GOT3 (cell line): Measurements from ENCODE around the gene NCS1.

Source experiments
- DNase-seq: peaks from one replicate; lab custom pipeline; 2025; ENCODE audit warnings: mixed read lengths; lab: John Stamatoyannopoulos, UW

Gene NCS1

GRCh38 chr9:130147910-130148309 is 24.3 kb upstream of the NCS1 start:
- no peak for DNase-seq

- no peak for DNase-seq
Observed at GRCh38 chr9:130149031-130149430, 23.2 kb upstream of the NCS1 start.

GRCh38 chr9:130149654-130150286 is 22.4 kb upstream of the NCS1 start:
- DNase-seq, result no peak

- no peak for DNase-seq
Observed at GRCh38 chr9:130150779-130151382, 21.3 kb upstream of the NCS1 start.

GRCh38 chr9:130154816-130155215 is 17.4 kb upstream of the NCS1 start:
- DNase-seq, result no peak

GRCh38 chr9:130155647-130156046 is 16.6 kb upstream of the NCS1 start:
- DNase-seq, result no peak

- no peak for DNase-seq
Observed at GRCh38 chr9:130156672-130157071, 15.5 kb upstream of the NCS1 start.

- no peak for DNase-seq
Observed at GRCh38 chr9:130157079-130157478, 15.1 kb upstream of the NCS1 start.

- no peak for DNase-seq
Observed at GRCh38 chr9:130158001-130158400, 14.2 kb upstream of the NCS1 start.

- no peak for DNase-seq
Observed at GRCh38 chr9:130159057-130159456, 13.1 kb upstream of the NCS1 start.

GRCh38 chr9:130159915-130160670 is 12.1 kb upstream of the NCS1 start:
- DNase-seq, result no peak

GRCh38 chr9:130160862-130161470 is 11.2 kb upstream of the NCS1 start:
- DNase-seq, result no peak

- no peak for DNase-seq
Observed at GRCh38 chr9:130165579-130165978, 6.6 kb upstream of the NCS1 start.

- no peak for DNase-seq
Observed at GRCh38 chr9:130166399-130166798, 5.8 kb upstream of the NCS1 start.

GRCh38 chr9:130167927-130168326 is 4.3 kb upstream of the NCS1 start:
- DNase-seq, result no peak

- DNase-seq, result no peak
Observed at GRCh38 chr9:130171226-130172148, 717 bp upstream of the NCS1 start.

- DNase-seq, result no peak
Observed at GRCh38 chr9:130172858-130173665, 858 bp downstream of the NCS1 start.

GRCh38 chr9:130173666-130173983 is 1.4 kb downstream of the NCS1 start:
- DNase-seq, result no peak

GRCh38 chr9:130174025-130174424 is 1.8 kb downstream of the NCS1 start:
- no peak for DNase-seq

GRCh38 chr9:130174920-130175321 is 2.7 kb downstream of the NCS1 start:
- DNase-seq, result no peak

- DNase-seq, result no peak
Observed at GRCh38 chr9:130175355-130175754, 3.2 kb downstream of the NCS1 start.
